Loucy (cell line): ENCODE measurements around the gene TEX26.

ENCODE experiments used
- EZH2phosphoT487 ChIP-seq: fragments of 200-600 bp; IDR thresholded peaks from 2 replicates; pipeline ENCODE4 v1.6.1; 2018; ENCODE audit warnings: antibody characterized with exemption, mild to moderate bottlenecking, moderate library complexity, borderline replicate concordance
- TF ChIP-seq, protein P1 (sequence below): fragments of 200-600 bp; sonication (generic); conservative IDR thresholded peaks from 2 replicates; pipeline ENCODE4 v1.5.1; 2014; ENCODE audit warnings: mild to moderate bottlenecking, antibody characterized with exemption, low read length

DNA sequence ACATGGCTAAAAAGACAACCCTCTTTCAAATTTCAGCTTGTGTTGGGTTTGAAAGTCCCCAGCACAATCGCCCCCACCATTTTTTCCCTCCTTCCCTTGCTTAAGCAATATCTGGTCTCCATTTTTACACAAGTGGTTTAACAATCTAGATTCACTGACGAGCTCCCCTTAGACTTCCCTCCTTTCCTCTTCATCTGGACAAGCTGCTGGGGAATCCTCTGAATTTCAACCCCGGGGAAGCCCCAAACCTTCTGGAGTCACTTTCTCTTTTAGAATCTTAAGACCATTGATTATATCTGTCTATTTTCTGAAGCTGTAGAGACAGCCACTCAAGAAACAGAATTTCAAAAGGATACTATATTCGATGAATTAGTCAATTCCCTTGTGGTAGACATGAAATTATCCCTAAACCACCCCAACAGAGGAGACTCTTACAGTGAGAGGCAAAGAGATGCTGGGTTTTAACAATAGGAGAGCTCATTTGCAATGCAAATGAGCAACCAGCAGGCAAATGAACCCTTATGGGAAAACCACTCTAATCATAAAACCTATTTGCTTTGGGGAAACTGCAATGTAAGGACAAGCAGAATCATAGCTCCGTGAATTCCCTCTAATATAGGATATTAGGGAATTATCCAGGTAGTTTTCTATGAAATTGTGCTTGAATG lies 78.9 kb downstream of the TEX26 start:
- TF ChIP-seq, protein P1, sequence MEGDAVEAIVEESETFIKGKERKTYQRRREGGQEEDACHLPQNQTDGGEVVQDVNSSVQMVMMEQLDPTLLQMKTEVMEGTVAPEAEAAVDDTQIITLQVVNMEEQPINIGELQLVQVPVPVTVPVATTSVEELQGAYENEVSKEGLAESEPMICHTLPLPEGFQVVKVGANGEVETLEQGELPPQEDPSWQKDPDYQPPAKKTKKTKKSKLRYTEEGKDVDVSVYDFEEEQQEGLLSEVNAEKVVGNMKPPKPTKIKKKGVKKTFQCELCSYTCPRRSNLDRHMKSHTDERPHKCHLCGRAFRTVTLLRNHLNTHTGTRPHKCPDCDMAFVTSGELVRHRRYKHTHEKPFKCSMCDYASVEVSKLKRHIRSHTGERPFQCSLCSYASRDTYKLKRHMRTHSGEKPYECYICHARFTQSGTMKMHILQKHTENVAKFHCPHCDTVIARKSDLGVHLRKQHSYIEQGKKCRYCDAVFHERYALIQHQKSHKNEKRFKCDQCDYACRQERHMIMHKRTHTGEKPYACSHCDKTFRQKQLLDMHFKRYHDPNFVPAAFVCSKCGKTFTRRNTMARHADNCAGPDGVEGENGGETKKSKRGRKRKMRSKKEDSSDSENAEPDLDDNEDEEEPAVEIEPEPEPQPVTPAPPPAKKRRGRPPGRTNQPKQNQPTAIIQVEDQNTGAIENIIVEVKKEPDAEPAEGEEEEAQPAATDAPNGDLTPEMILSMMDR = no peak
- TF ChIP-seq EZH2phosphoT487 = no peak
